ENCODE measurements around the gene ATP8B4.
"Not testable (repeated sequence)": the region's sequence is repeated elsewhere in the genome, so short reads cannot be mapped to it uniquely, and the experiment has no call there.

Gene ATP8B4

DNA sequence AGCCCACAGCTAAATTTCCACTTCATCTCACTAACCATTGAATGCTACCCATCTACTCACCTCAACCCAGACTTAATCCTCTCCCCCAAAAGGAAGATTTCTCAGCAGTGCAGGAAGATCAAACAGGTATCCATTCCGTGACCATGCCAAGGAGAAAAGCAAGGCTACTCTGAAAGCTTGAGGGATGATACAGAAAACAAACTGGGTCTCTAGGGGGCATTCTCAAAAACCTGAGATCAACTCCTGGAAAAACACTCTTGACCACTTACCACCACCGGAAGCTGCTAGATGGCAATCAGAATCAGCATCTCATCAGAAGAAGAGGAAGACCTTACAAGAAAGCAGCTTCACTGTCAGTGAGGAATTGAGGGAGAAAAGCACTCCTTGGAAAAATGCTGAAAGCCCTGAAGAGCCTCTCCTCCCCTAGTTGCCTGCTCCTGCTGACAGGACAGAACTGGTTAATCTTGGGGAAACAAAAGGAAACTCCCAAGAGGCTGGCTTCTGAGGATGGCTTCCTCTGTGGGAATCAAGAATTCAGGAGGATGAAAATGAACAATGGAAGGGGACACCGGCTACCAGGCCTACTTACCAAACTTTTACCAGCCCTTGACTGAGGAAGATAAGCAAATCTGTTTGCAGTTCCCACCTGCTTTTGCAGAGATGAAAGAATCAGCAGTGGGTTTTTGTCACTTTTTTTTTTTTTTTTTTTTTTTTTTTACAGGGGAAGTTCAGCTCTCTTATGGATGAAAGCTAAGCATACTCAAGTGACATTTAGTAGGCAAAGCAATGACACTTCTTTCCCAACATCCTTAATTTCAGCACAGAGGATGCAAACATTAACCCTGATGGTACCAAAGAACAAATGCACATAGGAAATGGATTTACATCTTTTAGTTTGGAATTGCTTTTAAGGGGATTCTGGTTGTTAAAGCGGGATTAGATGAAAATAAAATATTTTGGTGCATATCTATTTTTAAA lies at the start of gene ATP8B4:
Gene ATP8B4, minus strand, starts transcription at position 171 of the 978 bp plus-strand sequence. CDS start 12,267 bp downstream, outside the sequence.
- DNase-seq = no peak

- no peak for DNase-seq
These were observed 49.3 kb upstream of the ATP8B4 start for GRCh38 chr15:50168379-50168778.

- no peak for DNase-seq
These were observed 48.1 kb upstream of the ATP8B4 start for GRCh38 chr15:50167110-50167509.

DNA sequence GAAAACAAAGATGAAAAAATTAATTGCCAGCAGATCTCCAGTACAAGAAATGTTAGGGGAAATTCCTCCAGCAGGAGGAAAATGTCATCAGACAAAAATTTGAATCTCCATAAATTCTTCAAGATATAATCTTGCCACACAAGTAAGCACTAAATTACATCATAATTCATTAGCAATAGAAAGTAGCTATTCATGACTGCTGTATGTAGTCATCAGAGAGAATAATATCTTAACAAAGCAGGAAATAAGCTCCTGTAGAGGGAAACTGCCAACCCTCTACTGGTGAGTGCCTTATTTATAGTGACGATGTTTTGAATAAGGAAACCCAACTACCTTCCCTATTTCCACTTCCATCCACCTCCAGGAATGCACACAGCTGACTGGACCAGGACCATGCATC lies 47.2 kb upstream of the ATP8B4 start:
- DNase-seq = no peak

DNA sequence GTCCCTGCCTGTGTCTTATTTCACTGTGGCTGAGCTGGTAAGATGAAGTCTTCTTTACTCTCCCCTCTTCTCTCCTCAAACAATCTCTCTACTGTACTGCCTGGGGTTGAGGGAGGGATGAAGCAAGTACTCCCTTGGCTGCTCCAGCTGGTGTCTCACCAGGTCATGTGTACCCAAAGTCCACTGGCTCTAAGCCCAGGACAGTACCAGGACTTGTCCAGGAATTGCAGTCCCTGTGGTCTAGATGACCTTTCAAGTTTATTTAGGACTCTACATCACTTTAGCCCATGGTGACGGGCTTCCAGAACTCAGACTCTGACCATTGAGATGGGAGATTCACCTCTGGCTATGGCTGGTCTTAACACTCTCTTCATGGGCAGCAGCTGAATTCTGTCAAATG lies 45.4 kb upstream of the ATP8B4 start:
- no peak for DNase-seq

GRCh38 chr15:50163719-50164410 lies 44.8 kb upstream of the ATP8B4 start:
- no peak for DNase-seq

DNA sequence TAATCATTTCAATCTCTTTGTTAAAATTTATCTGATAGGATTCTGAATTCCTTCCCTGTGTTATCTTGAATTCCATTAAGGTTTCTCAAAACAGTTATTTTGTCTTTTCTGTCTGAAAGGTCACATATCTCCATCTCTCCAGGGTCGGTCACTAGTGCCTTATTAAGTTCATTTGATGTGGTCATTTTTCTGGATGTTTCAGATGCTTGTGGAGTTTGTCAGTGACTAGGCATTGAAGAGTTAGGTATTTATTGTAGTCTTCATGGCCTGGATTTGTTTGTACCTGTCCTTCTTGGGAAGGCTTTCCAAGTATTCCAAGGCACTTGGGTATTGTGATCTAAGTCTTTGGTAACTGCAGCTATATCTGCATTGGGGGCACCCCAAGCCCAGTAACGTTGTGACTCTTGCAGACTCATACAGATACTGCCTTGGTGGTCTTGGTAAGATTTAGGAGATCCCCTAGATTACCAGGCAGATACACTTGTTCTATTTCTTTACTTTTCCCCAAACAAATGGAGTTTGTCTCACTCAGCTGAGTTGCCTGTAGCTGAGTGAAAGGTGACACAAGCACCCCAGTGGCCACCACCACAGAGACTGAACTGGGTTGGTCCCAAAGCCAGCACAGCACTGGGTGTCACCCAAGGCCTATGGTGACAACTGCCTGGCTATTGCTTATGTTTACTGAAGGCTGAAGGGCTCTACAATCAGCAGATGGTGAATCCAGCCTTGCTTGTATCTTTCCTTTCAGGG lies 44.1 kb upstream of the ATP8B4 start:
- no peak for DNase-seq

- not testable (repeated sequence) for DNase-seq
These were observed 39.2 kb upstream of the ATP8B4 start for GRCh38 chr15:50158236-50158635.

DNA sequence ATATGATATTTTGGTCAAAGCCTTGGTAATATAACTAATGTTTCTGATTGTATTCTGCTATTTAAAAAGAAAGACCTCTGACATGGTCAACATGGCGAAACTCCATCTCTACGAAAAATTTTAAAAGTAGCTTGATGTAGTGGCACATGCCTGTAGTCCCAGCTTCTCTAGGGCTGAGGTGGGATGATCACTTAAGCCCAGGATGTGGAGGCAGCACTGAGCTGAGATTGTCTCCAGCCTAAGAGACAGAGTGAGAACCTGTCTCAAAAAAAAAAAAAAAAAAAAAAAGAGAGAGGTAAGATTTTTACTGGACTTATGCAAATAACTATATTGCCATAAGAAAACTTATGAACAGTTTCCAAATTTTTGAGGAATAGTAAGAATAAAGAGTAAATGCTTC lies 32.4 kb upstream of the ATP8B4 start:
- DNase-seq = no peak

DNA sequence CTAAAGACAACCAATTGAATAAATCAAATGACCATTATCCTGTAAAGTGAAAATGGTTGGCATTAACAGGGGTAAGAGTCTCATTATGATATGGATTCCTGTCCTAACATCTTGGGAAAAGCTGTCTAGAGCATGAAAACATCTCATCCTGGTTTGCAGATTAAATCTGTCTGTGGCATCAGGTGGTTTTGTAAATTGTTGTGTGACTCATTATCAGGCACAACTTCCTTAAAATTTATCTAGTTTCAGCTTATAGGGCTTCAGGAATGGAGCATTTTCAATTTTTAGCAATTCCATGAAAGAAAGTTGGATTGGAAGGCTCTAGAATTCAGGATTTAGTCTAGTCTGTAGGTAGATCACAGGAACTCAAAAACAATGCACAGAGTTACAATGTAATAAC lies 31.8 kb upstream of the ATP8B4 start:
- no peak for DNase-seq

DNA sequence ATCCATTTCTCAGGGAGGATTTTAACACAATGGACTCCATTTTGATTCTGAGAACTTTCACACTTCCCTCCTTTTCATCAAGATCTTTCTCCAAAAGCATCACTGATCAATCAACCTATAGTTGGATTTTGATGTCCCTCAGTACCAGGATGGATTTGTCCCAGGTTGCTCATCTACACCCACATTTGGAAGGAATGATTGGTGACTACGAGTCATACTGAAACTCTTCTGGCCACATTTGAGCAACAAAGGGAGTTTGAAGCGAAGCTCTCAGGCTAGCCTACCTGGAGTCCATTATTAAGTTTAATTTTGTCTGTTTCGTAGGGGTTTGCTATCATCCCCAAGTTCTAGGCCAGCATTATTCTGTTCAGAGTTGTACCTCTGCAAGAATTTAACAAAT lies 31.3 kb upstream of the ATP8B4 start:
- no peak for DNase-seq

GRCh38 chr15:50149090-50149489 lies 30.1 kb upstream of the ATP8B4 start:
- DNase-seq = no peak

GRCh38 chr15:50148362-50148963 lies 29.4 kb upstream of the ATP8B4 start:
- DNase-seq = no peak

DNA sequence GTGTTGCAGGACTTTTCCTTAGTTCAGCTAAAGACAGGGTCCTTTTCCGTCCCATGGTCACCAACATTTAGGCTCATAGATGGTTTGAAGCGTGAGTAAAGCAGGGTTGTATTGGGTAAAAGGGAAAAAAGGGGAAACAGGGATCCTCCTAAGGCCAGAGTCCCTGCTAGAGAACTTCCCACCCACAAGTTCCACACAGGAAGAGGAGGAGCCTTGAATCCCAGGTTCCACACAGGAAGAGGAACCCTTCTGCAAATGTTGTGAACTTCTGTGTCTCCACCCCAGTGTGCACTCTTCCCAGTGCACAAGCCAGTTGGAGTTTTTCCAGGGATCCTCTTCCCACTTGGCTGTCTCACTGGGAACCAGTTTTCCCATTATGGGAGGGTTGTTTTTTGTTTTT lies 27.6 kb upstream of the ATP8B4 start:
- no peak for DNase-seq

DNA sequence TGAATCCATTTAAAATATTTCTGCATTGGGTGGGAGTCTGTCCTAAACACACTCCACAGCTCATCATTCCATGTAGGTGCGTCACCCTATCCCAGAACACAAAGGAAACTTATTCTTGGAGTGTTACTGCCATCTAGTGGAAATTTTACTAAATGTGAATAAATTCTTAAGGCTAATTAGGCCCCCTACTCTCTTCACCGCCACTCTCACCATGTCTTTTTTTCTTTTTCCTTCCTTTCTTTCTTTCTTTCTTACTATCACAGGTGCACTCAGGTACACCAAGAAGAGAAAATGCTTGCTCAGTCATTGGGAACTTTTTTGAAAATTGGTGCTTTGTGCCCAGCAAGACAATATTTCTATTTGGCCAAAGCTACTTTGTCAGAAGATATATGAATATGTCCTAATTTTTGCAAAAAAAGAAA lies 26.4 kb upstream of the ATP8B4 start:
- DNase-seq = peak in 1 of 2 donors; percentile 61

- DNase-seq = no peak
These were observed 25.5 kb upstream of the ATP8B4 start for GRCh38 chr15:50144341-50145120.

DNA sequence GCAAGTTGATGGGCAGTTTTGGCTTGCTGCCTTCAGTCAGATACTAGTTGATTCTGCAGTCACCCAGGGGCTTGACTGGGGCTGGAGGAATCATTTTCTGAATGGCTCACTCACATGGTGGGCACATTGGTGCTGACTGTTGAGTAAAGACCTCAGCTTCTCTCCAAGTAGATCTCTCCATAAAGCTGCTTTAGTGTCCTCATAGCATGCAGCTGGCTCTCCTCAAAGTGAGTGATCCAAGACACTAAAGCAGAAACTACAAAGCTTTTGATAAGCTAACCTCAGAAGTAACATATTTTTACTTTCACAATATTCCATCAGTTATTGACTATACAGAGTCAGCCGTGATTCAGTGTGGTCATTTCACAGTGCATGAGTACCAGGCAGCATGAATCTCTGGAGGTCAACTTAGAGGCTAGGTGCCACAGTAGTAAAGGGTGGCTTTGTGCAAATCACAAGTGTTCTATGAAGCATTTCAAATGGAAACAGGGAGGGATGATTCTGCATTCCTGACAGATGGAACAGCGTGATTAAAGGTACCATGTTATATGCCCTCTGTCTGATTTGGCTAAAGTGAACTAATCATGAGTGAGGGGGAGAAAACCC lies 24.3 kb upstream of the ATP8B4 start:
- no peak for DNase-seq

DNA sequence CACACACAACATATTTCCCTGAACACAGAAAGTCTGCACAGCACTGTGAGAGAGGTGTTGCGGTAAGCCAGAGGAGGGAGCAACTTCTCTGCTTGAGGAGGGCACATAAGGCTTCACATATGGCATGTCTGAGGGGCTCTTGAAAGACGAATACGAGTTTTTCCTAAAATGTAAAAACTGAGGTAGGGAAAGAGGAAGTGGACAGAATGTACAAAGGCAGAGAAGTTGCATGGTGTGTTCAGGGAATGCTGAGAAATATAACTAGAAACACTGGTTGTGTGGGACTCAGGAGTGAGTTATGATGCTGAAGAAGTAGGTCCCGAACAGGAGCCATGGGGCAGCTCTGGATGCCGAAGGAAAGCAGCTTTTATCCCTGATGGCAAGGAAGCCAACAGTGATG lies 22.8 kb upstream of the ATP8B4 start:
- no peak for DNase-seq

GRCh38 chr15:50140983-50141382 lies 21.9 kb upstream of the ATP8B4 start:
- no peak for DNase-seq

GRCh38 chr15:50140098-50140497 lies 21.1 kb upstream of the ATP8B4 start:
- no peak for DNase-seq

GRCh38 chr15:50138391-50138790 lies 19.4 kb upstream of the ATP8B4 start:
- DNase-seq = no peak

GRCh38 chr15:50137893-50138292 lies 18.9 kb upstream of the ATP8B4 start:
- no peak for DNase-seq
